PC-9 (cell line): ENCODE measurements around the gene SLC12A1. TPM values are rescaled to one million over a fixed set of nuclear protein-coding genes. Genes with fewer than 3 reads are reported as not detected.

Experiments
- BruUV-seq: library from RNA; stranded (reverse); fragments of 400-500 nt; replicated peaks from 2 replicates; lab custom pipeline; 2021; lab: Mats Ljungman, UMichigan
- CTCF ChIA-PET: fragments of 300-600 bp; sonication (Branson Sonifier 250); formaldehyde crosslinking; loops from one replicate; lab custom pipeline; 2022; ENCODE audit warnings: antibody characterized with exemption; lab: Charles Lee
- POLR2A ChIA-PET: fragments of 300-600 bp; sonication (Branson Sonifier 250); formaldehyde crosslinking; loops from one replicate; lab custom pipeline; 2022; ENCODE audit warnings: antibody characterized with exemption; ENCODE audit not compliant: unreplicated experiment; lab: Charles Lee
- DNase-seq, 2 experiments: peaks; one replicate each; pipeline versions ENCODE4 v3.0.0 to v3.0.0-alpha.2; 2015 to 2022; ENCODE audit warnings: mixed read lengths in 1 of 2
- H2AFZ ChIP-seq: fragments of 200-600 bp; sonication (generic); 2 replicates; pipeline ENCODE4 v1.8.1; 2017; ENCODE audit warnings: antibody characterized with exemption
- H3F3A ChIP-seq: fragments of 200-600 bp; sonication (generic); 2 replicates; pipeline ENCODE4 v1.8.1; 2017; ENCODE audit warnings: antibody characterized with exemption, mild to moderate bottlenecking, low read depth; ENCODE audit not compliant: insufficient read depth
- H3K27ac ChIP-seq: fragments of 200-600 bp; sonication (generic); 2 replicates; pipeline ENCODE4 v1.6.1; 2016; ENCODE audit warnings: mixed run types
- H3K27me3 ChIP-seq: fragments of 200-600 bp; sonication (generic); 2 replicates; pipeline ENCODE4 v1.6.1; 2016; ENCODE audit warnings: low read depth, mixed run types; ENCODE audit not compliant: insufficient read depth
- H3K36me3 ChIP-seq: fragments of 200-600 bp; sonication (generic); 2 replicates; pipeline ENCODE4 v1.6.1; 2016; ENCODE audit warnings: low read depth, mixed run types
- H3K4me1 ChIP-seq: fragments of 200-600 bp; sonication (generic); replicated peaks from 2 replicates; pipeline ENCODE4 v1.6.1; 2016; ENCODE audit warnings: mixed run types; ENCODE audit not compliant: insufficient read depth
- H3K4me2 ChIP-seq: fragments of 200-600 bp; sonication (generic); 2 replicates; pipeline ENCODE4 v1.6.1; 2017; ENCODE audit warnings: mixed run types
- H3K4me3 ChIP-seq: fragments of 200-600 bp; sonication (generic); 2 replicates; pipeline ENCODE4 v1.6.1; 2016; ENCODE audit warnings: mixed run types
- H3K79me2 ChIP-seq: fragments of 200-600 bp; sonication (generic); 2 replicates; pipeline ENCODE4 v1.6.1; 2017; ENCODE audit warnings: low read depth, mixed run types
- H3K9me2 ChIP-seq: fragments of 200-600 bp; sonication (generic); 2 replicates; pipeline ENCODE4 v1.8.1; 2017; ENCODE audit warnings: mild to moderate bottlenecking; ENCODE audit not compliant: insufficient read depth
- H3K9me3 ChIP-seq: fragments of 200-600 bp; sonication (generic); 2 replicates; pipeline ENCODE4 v1.8.1; 2016; ENCODE audit warnings: low read depth; ENCODE audit not compliant: insufficient read depth
- H4K20me1 ChIP-seq: fragments of 200-600 bp; sonication (generic); 2 replicates; pipeline ENCODE4 v1.8.1; 2017; ENCODE audit not compliant: insufficient read depth
- CTCF ChIP-seq: fragments of 200-600 bp; sonication (generic); conservative IDR thresholded peaks from 2 replicates; pipeline ENCODE4 v1.6.1; 2017; ENCODE audit warnings: mixed run types, antibody characterized with exemption, mild to moderate bottlenecking, moderate library complexity
- EZH2 ChIP-seq: fragments of 200-600 bp; sonication (generic); IDR thresholded peaks from 2 replicates; pipeline ENCODE4 v1.8.0; 2017; ENCODE audit warnings: antibody characterized with exemption, low read depth
- intact Hi-C: fragments of 100-400 bp; cut with micrococcal nuclease; formaldehyde crosslinking; loops from one replicate; pipeline ENCODE4 v1.10.0; 2022; ENCODE audit not compliant: unreplicated experiment
- total RNA-seq: library from RNA; stranded (reverse); gene quantifications from 2 replicates; pipeline ENCODE4 v1.2.3, GENCODE V29; 2021

Gene SLC12A1
- total RNA-seq, 1 experiment from 2014 or later = not detected

- H3K27ac ChIP-seq = no peak overlapping the region
- CTCF ChIA-PET = no interaction called here
- H3K27me3 ChIP-seq = peaks cover 8% of the 10 kb centered on the region; the same call in 1 of the 2 replicates
- H3K9me3 ChIP-seq = no peaks in the 10 kb centered on the region
- no TSS peak for BruUV-seq
- POLR2A ChIA-PET = no interaction called here
- intact Hi-C loops = no loop called here
- no peaks in the 10 kb centered on the region for H3K36me3 ChIP-seq
- no peaks in the 10 kb centered on the region for H4K20me1 ChIP-seq
- H3K79me2 ChIP-seq = no peaks in the 10 kb centered on the region
- H2AFZ ChIP-seq = no peak overlapping the region
- no peaks in the 10 kb centered on the region for H3K9me2 ChIP-seq
- no peaks in the 10 kb centered on the region for H3F3A ChIP-seq
- no peak for DNase-seq
- no peak overlapping the region for H3K4me3 ChIP-seq
- no peak overlapping the region for H3K4me2 ChIP-seq
- H3K4me1 ChIP-seq = no peaks in the 10 kb centered on the region
- TF ChIP-seq CTCF (no peak), EZH2 (no peak)
Measured at GRCh38 chr15:48182749-48183148, 23.4 kb upstream of the SLC12A1 start.

GRCh38 chr15:48185529-48185928 is 20.6 kb upstream of the SLC12A1 start:
- Histone ChIP-seq H3K4me3 (no peak overlapping the region), H3K79me2 (no peaks in the 10 kb centered on the region), H3K4me1 (no peaks in the 10 kb centered on the region), H3K9me3 (no peaks in the 10 kb centered on the region), H2AFZ (no peak overlapping the region), H3K27me3 (no peaks in the 10 kb centered on the region), H3F3A (no peaks in the 10 kb centered on the region), H3K4me2 (no peak overlapping the region), H3K36me3 (no peaks in the 10 kb centered on the region), H4K20me1 (no peaks in the 10 kb centered on the region), H3K27ac (no peak overlapping the region), H3K9me2 (no peaks in the 10 kb centered on the region)
- POLR2A ChIA-PET = no interaction called here
- no TSS peak for BruUV-seq
- DNase-seq = no peak
- TF ChIP-seq CTCF (no peak), EZH2 (no peak)
- intact Hi-C loops = no loop called here
- CTCF ChIA-PET = no interaction called here

GRCh38 chr15:48186271-48186670 is 19.8 kb upstream of the SLC12A1 start:
- H3K27me3 ChIP-seq = no peaks in the 10 kb centered on the region
- H3K36me3 ChIP-seq = no peaks in the 10 kb centered on the region
- no peak overlapping the region for H3K4me2 ChIP-seq
- no peak for TF ChIP-seq EZH2
- ChIA-PET CTCF (no interaction called here), POLR2A (no interaction called here)
- intact Hi-C loops = no loop called here
- H3K9me3 ChIP-seq = no peaks in the 10 kb centered on the region
- H4K20me1 ChIP-seq = no peaks in the 10 kb centered on the region
- BruUV-seq = no TSS peak
- H2AFZ ChIP-seq = no peak overlapping the region
- H3K4me1 ChIP-seq = no peaks in the 10 kb centered on the region
- DNase-seq = no peak
- H3K9me2 ChIP-seq = no peaks in the 10 kb centered on the region
- no peak overlapping the region for H3K27ac ChIP-seq
- H3K79me2 ChIP-seq = no peaks in the 10 kb centered on the region
- no peak overlapping the region for H3K4me3 ChIP-seq
- H3F3A ChIP-seq = no peaks in the 10 kb centered on the region

GRCh38 chr15:48190932-48191573 is 15.0 kb upstream of the SLC12A1 start:
- ChIA-PET POLR2A (no interaction called here), CTCF (no interaction called here)
- Histone ChIP-seq H3K4me1 (no peaks in the 10 kb centered on the region), H3K27me3 (no peaks in the 10 kb centered on the region), H3K4me2 (no peak overlapping the region), H4K20me1 (no peaks in the 10 kb centered on the region), H3K79me2 (no peaks in the 10 kb centered on the region), H3K4me3 (no peak overlapping the region), H3F3A (no peaks in the 10 kb centered on the region), H2AFZ (no peak overlapping the region), H3K36me3 (no peaks in the 10 kb centered on the region), H3K9me3 (no peaks in the 10 kb centered on the region), H3K27ac (no peak overlapping the region), H3K9me2 (no peaks in the 10 kb centered on the region)
- no TSS peak for BruUV-seq
- DNase-seq = peak in 1 of 2 experiments; percentile 18
- no peak for TF ChIP-seq CTCF
- no peak for TF ChIP-seq EZH2
- intact Hi-C loops = no loop called here
